Heart left ventricle (tissue), 16 donors: ENCODE data around the gene PDK2. TPM values are rescaled to one million over a fixed set of nuclear protein-coding genes. Genes with fewer than 3 reads are reported as not detected.
A peak's percentile ranks its signal among the peaks of the same experiment; 100 is the strongest.

Source experiments
- ATAC-seq, 4 donors: fragments of 200-7000 bp; cut with Tn5 transposase; one replicate each; pipeline ENCODE4 v1.9.1; 2020 to 2022; ENCODE audit warnings: moderate library complexity in 4 of 4, mild to moderate bottlenecking in 3 of 4, moderate number of reproducible peaks in 1 of 4
- DNase-seq, 5 donors: peaks; one replicate each; pipeline ENCODE4 v3.0.0-alpha.2; 2020
- H3K27ac ChIP-seq, 12 donors: fragments of 200-600 bp; sonication (generic) in 4 of 12; one replicate each; pipeline versions ENCODE4 v1.5.0 to v1.8.0; 2016 to 2022; ENCODE audit warnings: mild to moderate bottlenecking in 2 of 12
- H3K27me3 ChIP-seq, 9 donors: fragments of 200-600 bp; sonication (generic) in 2 of 9; one replicate each; pipeline versions ENCODE4 v1.5.1 to v1.8.0; 2016 to 2022; ENCODE audit warnings: mild to moderate bottlenecking in 3 of 9
- H3K36me3 ChIP-seq, 9 donors: fragments of 200-600 bp; sonication (generic) in 2 of 9; one replicate each; pipeline versions ENCODE4 v1.5.0 to v1.8.0; 2018 to 2022; ENCODE audit warnings: mild to moderate bottlenecking in 2 of 9
- H3K4me1 ChIP-seq, 12 donors: fragments of 200-600 bp; sonication (generic) in 4 of 12; one replicate each; pipeline versions ENCODE4 v1.5.0 to v1.8.0; 2016 to 2022; ENCODE audit warnings: mild to moderate bottlenecking in 3 of 12
- H3K4me3 ChIP-seq, 12 donors: fragments of 200-600 bp; sonication (generic) in 4 of 12; one replicate each; pipeline versions ENCODE4 v1.5.0 to v1.8.0; 2017 to 2022; ENCODE audit warnings: mild to moderate bottlenecking in 9 of 12, moderate library complexity in 4 of 12
- H3K9me3 ChIP-seq, 12 donors: fragments of 200-600 bp; sonication (generic) in 4 of 12; one replicate each; pipeline versions ENCODE4 v1.5.0 to v1.8.0; 2016 to 2022; ENCODE audit warnings: mild to moderate bottlenecking in 1 of 12
- POLR2A ChIP-seq, 2 donors: fragments of 450-650 bp; IDR thresholded peaks; one replicate each; pipeline ENCODE4 v1.6.1; 2017; ENCODE audit warnings: antibody characterized with exemption in 2 of 2, mild to moderate bottlenecking in 2 of 2, moderate library complexity in 2 of 2
- WGBS, 4 donors: extraction: QIAGEN DNeasy Blood & Tissue Kit in 2 of 4; methylation state at CpG; one replicate each; pipeline versions ENCODE4 v1.1.5 to v1.1.7; 2013 to 2018; 5-methylcytosine and 5-hydroxymethylcytosine counted together
- intact Hi-C, 10 donors: fragments of 100-400 bp; cut with DNase I; formaldehyde crosslinking; loops; one replicate each; pipeline versions ENCODE4 v1.11.1 to v1.14.2; 2022
- polyA plus RNA-seq, 2 donors: library from polyadenylated mRNA; stranded (reverse); fragments of 200-250 nt; gene quantifications; one replicate each; pipeline ENCODE4 v1.2.3, GENCODE V29; 2013
- total RNA-seq, 9 donors: library from RNA; depleted of rRNA in 2 of 9; stranded (reverse); fragments of >200 nt in 2 of 9; fragmentation: NEBNext Ultra II Directional in 3 of 9; extraction: Animal tissue kit (Norgen Biotek cat#: 25700) in 3 of 9; gene quantifications; one replicate each; pipeline versions ENCODE4 v1.1.0 to v1.2.4, GENCODE V29; 2016 to 2023
- TF ChIP-seq, protein P1 (sequence below), 12 donors: fragments of 200-600 bp; sonication (generic) in 4 of 12; IDR thresholded peaks; one replicate each; pipeline versions ENCODE4 v1.5.0 to v1.8.0; 2018 to 2022; ENCODE audit warnings: antibody characterized with exemption in 12 of 12, mild to moderate bottlenecking in 5 of 12
- donor health status: ischemic (EF 13 %, LVEDD 7.1; RV severe dilation, severe dysfunction).
- donor health status: healthy with polysubstance abuse.
- donor health status: DM: no; HTN: yes; CAD: no.
- donor health status: DM: no; HTN: no; CAD: no.
- donor health status: ischemic (EF 25% LVEDD 6.9; RV normal size, moderate dysfunction).
- donor health status: ischemic (EF 25% LVEDD 5.7; RV mildly dilated, moderate dysfunction).
- donor health status: healthy.
- donor health status: DM: yes; HTN: yes; CAD: no.
- donor health status: ischemic (EF 35%, LVEDD 5.7; RV mildly dilated, moderate dysfunction).
- donor health status: nonischemic (EF 11% LVEDD 7.7; RV severe dilation, severe dysfunction).
- donor health status: DM: yes; HTN: yes; CAD: no.
- donor health status: PGD.
- donor health status: ischemic (EF 29% LVEDD 5.4; RV normal size, mild dysfunction).
- donor health status: nonischemic (EF 23%, LVEDD 6.1; RV moderate dilation, normal function).

Gene PDK2
- total and polyA plus RNA-seq, 11 donors, result 125 to 490 (median 187) TPM

DNA sequence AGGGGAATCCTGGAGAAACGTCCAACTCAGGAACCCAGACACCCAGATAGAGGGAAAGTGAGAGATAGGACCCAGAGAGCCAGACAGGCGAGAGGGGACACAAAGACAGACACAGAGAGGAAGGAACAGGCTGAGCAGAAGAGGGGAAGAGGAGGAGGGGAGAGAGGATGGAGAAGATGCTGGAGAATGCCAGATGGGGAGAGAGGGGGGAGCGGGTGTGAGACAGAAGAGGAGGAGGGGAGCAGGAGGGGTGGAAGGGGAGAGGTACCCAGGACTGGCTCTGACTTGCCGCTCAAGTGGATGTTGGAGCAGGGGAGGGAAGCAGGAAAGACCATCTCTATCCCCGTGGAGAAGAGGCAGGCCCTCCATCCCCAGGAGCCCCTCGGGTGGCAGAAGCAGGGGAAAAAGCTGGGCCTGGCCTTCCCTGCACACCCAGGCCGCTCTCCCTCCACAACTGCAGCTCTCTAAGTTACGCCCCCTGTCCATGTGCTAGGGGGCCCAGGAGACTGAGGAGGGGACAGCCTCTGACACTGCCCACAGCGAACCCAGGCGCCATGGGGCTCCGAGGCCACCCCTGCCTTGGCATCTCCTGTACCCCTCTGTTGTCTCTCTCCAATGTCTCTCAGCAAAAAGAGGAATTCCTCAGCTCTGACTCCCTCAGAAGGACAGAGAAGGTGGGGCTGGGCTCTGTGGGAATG lies 50.5 kb downstream of the PDK2 start:
- Histone ChIP-seq H3K4me1 (peaks cover 16 to 84% (median 56%) of the 10 kb centered on the region in 12 donors), H3K27me3 (no peaks in the 10 kb centered on the region), H3K36me3 (peaks cover 0 to 46% (median 46%) of the 10 kb centered on the region in 9 donors), H3K27ac (peak overlapping the region in 10 of 12 donors; percentile 26 to 99 (median 94)), H3K9me3 (no peaks in the 10 kb centered on the region), H3K4me3 (peak overlapping the region in 5 of 12 donors; percentile 8 to 98 (median 91))
- 59 to 68% (median 63%) methylated on average over 11 of the region's 11 CpGs for WGBS, 4 donors
- no peak for TF ChIP-seq POLR2A (IDR thresholded peaks at IDR 0.05)
- TF ChIP-seq, protein P1, sequence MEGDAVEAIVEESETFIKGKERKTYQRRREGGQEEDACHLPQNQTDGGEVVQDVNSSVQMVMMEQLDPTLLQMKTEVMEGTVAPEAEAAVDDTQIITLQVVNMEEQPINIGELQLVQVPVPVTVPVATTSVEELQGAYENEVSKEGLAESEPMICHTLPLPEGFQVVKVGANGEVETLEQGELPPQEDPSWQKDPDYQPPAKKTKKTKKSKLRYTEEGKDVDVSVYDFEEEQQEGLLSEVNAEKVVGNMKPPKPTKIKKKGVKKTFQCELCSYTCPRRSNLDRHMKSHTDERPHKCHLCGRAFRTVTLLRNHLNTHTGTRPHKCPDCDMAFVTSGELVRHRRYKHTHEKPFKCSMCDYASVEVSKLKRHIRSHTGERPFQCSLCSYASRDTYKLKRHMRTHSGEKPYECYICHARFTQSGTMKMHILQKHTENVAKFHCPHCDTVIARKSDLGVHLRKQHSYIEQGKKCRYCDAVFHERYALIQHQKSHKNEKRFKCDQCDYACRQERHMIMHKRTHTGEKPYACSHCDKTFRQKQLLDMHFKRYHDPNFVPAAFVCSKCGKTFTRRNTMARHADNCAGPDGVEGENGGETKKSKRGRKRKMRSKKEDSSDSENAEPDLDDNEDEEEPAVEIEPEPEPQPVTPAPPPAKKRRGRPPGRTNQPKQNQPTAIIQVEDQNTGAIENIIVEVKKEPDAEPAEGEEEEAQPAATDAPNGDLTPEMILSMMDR (IDR thresholded peaks at IDR 0.05), result no peak
- ATAC-seq, result no peak
- no peak for DNase-seq
- intact Hi-C loops, result loop anchor here in 1 of 10 donors (5.0 kb wide), 1 partner anchor 33 kb away; no protein-coding TSS in a partner anchor

DNA sequence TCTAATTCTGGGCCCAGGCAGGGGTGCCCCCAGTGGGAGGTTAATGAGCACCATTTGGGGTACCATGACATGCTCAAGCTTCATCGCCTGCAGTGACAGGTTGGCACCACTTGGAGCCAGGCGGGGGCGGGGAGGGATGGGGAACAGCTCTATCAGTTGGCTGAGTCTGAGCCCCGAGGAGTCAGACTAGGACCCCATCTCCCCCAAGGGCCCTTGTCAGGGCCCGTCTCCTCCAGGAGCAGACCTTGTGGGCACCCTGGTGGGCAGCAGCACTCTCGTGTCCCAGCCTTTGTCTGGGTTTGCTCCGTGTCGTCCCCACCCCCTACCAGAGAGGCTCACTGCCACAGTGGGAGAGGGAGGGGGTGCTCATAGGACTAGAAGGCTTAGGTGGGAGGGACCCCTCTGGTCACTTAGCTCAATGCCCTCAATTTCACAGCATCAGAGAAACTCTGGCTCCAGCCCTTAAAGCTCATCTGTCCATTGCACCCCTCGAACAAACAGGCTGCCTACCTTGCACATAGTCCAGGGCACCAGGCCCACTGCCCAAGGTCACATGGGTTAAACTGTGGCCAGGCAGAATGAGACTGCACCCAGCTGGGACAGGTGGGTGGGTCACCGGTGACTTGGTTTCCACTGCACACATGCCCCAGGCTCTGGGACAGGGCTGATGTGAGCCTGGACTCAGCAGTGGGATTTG lies 51.2 kb downstream of the PDK2 start:
- DNase-seq, result peak in 1 of 5 donors; percentile 11
- no peaks in the 10 kb centered on the region for H3K27me3 ChIP-seq
- peak overlapping the region in 11 of 12 donors; percentile 89 to 99 (median 97) for H3K27ac ChIP-seq
- TF ChIP-seq, protein P1 (IDR thresholded peaks at IDR 0.05), result peak in 1 of 12 donors; percentile 5
- no peak for TF ChIP-seq POLR2A (IDR thresholded peaks at IDR 0.05)
- no peaks in the 10 kb centered on the region for H3K9me3 ChIP-seq
- WGBS, 4 donors, result 57 to 69% (median 64%) methylated on average over 3 to 10 of the region's 10 CpGs
- peaks cover 0 to 39% (median 39%) of the 10 kb centered on the region in 9 donors for H3K36me3 ChIP-seq
- H3K4me3 ChIP-seq, result peak overlapping the region in 11 of 12 donors; percentile 61 to 98 (median 91)
- peaks cover 16 to 78% (median 55%) of the 10 kb centered on the region in 12 donors for H3K4me1 ChIP-seq
- ATAC-seq, result no peak
- intact Hi-C loops, result loop anchor here in 1 of 10 donors (5.0 kb wide), 1 partner anchor 34 kb away; no protein-coding TSS in a partner anchor

DNA sequence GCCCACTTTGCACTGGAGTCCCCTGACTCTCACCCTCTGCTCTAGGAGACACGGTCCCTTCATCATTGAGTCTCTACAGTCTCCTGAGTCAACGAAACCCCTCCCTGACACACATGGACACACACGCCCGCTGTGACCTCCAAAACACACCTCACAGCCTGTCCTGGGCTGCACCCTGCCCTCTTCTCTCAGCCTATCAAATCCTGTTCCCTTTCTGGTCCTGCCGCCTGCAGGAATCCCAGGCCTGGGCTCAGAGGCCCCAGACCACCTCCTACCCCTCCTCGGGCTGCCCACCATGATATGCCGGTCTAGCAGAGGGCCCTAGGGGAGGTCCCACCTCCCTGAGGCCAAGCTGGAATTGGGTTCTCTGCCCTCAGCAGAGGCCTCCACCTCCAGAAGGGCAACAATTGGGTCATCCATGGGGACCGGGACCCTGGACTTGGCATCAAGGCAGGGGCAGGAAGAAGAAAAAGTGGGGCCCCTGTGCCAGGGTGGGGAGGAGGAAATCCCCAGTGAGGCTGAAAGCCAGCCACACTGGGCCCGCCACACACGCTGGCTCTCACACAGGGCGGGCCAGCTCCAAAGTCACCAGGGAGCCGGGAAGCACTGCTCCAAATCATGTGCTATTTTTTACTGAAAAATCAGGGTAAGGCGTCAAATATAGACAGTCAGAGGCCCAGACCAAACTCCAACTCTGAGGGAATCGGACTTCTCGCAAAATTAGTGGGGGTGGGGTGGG lies 51.9 kb downstream of the PDK2 start:
- no peaks in the 10 kb centered on the region for H3K27me3 ChIP-seq
- peaks cover 16 to 78% (median 53%) of the 10 kb centered on the region in 12 donors for H3K4me1 ChIP-seq
- ATAC-seq (peak in 3 of 4 donors; percentile 0 to 29 (median 10)), DNase-seq (peak in 1 of 5 donors; percentile 41)
- whole genome bisulfite sequencing, 4 donors, result 11 to 27% (median 14%) methylated on average over 14 to 15 of the region's 15 CpGs
- H3K36me3 ChIP-seq, result peaks cover 0 to 32% (median 31%) of the 10 kb centered on the region in 9 donors
- peak overlapping the region; percentile 46 to 99 (median 96) for H3K27ac ChIP-seq
- intact Hi-C loops, result loop anchor here in 1 of 10 donors (5.0 kb wide), 1 partner anchor 35 kb away; no protein-coding TSS in a partner anchor
- peak overlapping the region in 11 of 12 donors; percentile 61 to 98 (median 91) for H3K4me3 ChIP-seq
- H3K9me3 ChIP-seq, result no peaks in the 10 kb centered on the region
- TF ChIP-seq, protein P1 (IDR thresholded peaks at IDR 0.05), result no peak
